DMS53 (cell line): Measurements from ENCODE around the gene QKI.
"Not testable (repeated sequence)": the region's sequence is repeated elsewhere in the genome, so short reads cannot be mapped to it uniquely, and the experiment has no call there.

Experiments
- DNase-seq: peaks from one replicate; lab custom pipeline; 2025; lab: John Stamatoyannopoulos, UW

Gene QKI

DNA sequence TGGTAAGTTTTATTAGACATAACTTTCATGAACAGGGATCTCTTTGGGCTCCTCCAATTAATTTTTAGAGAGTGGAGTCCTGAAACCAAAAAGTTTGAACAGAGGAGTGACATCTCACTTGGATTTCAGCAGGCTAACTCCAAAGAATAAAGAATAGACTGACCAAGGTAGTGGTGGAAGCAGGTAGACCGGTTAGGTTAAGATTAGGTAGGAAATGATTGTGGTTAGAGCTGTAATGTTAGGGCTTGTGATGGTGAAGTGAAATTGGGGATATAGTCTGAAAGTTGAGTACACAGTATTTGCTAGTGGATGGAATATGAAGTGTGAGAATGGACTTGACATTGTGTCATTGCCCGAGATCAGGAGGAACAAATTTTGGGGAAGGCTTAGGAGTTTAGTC is 27.8 kb downstream of the QKI start:
- DNase-seq, result no peak

DNA sequence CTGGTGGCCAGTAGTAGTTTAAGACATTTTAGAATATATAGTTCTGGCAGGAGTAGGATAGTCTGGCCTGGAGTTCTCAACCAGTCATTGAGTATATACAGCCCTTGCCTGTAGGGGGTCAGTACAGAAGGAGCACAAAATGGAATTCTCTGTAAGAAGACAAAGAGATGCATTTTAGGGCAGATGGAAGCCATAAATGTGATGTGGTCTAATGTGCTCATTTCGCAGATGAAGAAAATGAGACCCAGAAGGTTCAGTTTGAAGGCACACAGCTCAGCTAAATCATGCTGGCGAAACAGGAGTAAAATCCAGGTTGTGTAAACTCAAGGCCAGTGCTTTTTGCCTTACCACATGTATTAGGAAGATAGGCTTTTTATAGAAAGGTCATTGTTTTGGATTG is 29.6 kb downstream of the QKI start:
- DNase-seq, result no peak

GRCh38 chr6:163446549-163446948 is 32.0 kb downstream of the QKI start:
- no peak for DNase-seq

GRCh38 chr6:163449076-163449475 is 34.6 kb downstream of the QKI start:
- DNase-seq, result no peak

- no peak for DNase-seq
Observed at GRCh38 chr6:163454425-163454824, 39.9 kb downstream of the QKI start.

DNA sequence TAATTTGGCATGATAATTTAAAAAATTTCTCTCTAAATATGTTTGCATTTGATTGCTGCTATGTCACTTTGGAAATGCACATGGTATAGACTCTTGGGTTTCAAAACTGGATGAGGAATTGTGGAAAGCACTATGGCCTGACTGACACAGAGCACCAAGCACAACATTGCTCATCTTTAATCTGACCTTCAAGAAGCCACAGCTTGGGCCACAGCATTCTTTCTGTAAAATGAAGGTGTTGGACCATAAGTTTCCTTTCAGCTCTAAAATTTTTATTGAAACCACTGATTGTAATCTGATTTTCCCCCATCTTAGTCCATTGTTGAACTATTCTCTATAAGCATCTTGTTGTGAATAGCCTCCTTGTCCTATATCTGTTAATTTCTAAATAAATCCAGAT is 41.0 kb downstream of the QKI start:
- DNase-seq, result no peak

DNA sequence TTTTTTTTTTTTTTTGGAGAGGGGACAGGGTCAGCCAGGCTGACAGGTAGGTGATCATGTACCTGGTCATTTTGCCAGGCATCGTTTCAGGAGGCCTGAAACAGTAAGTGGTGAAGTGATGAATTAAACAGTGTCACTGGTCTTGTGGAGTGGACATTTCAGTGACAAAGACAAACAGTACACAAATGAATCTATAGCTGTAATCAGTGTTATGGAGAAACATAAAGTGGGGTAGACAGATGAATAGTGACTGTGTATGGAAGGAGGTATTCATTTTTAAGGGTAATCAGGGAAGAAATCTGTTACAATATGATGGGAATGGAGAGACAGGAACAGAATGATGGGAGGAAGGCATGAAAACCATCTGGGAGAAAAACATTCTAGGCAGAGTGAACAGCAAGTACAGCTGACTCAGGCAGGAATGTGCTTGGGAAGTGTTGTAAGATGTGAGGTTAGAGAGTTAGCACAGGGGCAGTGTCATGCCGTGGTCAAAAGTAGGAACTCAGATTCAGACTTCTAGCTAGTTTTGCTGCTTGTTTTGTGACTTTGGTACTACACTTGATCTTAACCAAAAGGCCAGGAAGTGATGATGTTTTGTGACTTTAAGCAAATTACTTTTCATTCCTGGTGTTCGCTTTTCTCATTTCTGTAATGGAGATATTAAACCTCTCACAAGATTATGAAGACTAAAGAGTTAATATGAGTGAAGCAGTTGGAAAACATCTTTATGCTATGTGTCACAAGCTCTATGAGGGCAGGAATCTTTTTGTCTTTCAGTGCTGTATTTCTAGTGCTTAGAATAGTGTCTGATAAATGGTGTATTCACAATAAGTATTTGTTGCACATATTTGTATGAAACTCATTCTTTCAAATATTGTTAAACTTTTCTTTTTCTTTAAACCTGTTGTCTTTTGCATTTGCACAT is 43.4 kb downstream of the QKI start:
- no peak for DNase-seq

DNA sequence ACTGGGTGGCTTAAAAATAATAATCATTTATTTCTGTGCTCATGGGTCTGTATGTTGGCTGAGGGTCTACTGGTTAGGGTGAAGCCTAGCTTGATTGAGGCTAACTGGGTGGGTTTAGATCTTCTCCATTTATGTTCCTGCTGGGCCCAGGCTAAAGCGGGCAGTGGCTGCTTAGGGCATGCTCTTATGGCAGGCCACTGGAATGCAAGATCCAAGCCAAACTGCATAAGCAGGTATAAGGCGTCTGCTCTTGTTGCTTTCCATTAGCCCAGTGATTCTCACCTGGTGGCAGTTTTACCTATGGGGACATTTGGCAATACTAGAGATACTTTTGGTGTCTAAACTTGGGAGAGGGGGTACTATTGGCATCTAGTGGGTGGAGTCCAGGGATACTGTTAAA is 44.5 kb downstream of the QKI start:
- no peak for DNase-seq

DNA sequence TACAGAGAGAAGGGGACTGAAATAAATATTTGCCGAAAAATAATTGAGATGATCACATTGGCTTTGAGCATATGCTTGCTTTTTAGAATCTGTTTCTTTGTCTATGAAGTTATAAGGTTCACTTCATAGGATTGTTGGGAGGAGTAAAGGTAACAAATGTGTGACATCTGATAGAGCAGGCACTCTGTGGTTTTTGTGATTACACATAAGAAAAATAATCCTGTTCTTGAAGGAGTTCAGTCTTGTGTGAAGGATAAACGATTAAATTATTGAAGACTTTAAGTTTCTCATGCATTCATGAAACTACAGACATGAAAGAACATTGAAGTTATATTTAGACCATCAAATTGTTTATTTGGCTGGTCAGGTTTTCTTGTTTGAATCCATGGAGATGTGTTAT is 45.0 kb downstream of the QKI start:
- no peak for DNase-seq

- no peak for DNase-seq
Observed at GRCh38 chr6:163460307-163460782, 45.8 kb downstream of the QKI start.

DNA sequence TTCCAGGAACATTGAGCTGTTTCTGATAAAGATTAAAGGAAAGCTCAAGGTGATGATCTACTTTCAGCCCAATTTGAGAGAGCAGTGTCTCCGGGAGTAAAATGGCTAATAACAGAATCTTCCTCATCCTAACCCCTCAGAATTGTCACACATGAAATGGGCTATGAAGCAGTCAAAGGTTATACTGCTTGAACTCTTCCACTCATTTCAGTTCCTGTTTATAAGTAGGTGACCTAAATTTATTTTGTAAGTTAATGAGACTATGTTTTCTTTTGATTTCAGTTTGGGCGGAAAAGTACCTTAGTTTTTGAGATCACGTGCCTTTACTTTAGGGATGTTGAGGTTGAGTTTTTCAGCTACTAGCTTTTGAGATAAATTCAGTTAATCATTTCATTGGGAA is 47.2 kb downstream of the QKI start:
- DNase-seq, result no peak

- DNase-seq, result no peak
Observed at GRCh38 chr6:163463180-163463579, 48.7 kb downstream of the QKI start.

- DNase-seq, result no peak
Observed at GRCh38 chr6:163463795-163464194, 49.3 kb downstream of the QKI start.

- DNase-seq, result no peak
Observed at GRCh38 chr6:163466839-163467390, 52.4 kb downstream of the QKI start.

GRCh38 chr6:163468738-163469137 is 54.2 kb downstream of the QKI start:
- no peak for DNase-seq

GRCh38 chr6:163469459-163469985 is 55.0 kb downstream of the QKI start:
- no peak for DNase-seq

DNA sequence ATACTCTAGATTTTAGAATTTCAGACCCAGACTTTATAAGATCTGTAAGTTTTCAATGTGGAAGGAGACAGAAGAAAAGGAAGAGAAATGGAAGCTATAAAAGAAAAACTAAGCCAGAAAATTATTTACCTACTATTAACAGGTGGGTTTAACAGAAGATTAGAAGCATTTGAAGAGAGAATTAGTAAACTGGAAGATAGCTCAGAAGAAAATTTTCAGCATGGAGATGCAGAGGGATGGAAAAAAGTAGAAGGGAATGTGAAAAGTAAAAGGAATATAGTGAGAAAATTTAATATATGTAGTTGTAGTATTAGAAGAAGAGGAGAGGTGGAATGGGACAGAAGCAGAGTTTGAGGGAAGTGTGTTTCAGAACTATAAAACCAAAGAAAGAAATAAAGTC is 56.1 kb downstream of the QKI start:
- no peak for DNase-seq

DNA sequence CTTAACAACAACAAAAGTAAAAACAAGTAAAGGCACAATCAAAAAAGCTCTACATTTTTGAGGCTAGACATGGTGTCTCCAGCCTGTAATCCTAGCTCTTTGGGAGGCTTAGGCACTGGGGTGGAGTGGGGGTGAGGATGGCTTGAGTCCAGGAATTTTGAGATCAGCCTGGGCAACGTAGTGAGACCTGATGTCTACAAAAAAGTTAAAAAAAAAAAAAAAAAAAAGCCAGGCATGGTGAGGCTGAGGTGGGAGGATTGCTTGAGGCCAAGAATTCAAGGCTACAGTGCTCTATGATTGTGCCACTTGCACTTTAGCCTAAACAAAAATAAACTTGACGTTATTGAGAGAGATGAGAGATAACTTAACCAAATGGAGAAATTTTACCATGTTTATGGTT is 60.1 kb downstream of the QKI start:
- no peak for DNase-seq

DNA sequence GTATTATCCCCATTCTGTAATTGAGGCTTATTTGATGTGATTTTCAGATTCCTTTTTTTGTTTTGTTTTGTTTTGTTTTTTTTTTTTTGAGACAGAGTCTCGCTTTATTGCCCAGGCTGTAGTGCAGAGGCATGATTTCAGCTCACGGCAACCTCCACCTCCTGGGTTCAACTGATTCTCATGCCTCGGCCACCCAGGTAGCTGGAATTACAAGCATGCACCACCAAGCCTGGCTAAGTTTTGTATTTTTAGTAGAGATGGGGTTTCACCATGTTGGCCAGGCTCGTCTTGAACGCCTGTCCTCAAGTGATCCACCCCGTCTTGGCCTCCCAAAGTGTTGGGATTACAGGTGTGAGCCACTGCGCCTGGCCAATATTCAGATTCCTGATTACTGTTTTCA is 62.4 kb downstream of the QKI start:
- not testable (repeated sequence) for DNase-seq

DNA sequence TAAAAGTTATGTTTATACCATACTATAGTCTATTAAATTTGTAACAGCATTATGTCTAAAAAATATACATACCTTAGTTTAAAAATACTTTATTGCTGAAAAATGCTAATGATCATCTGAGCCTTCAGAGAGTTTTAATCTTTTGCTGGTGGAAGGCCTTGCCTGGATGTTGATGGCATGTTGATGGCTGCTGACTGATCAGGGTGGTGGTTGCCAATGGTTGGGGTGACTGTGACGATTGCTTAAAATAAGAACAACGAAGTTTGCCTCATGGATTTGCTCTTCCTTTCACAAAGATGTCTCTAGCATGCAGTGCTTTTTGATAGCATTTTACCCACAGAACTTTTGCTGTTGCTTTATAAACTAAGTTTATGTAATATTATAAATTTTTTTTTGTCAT is 68.6 kb downstream of the QKI start:
- no peak for DNase-seq

DNA sequence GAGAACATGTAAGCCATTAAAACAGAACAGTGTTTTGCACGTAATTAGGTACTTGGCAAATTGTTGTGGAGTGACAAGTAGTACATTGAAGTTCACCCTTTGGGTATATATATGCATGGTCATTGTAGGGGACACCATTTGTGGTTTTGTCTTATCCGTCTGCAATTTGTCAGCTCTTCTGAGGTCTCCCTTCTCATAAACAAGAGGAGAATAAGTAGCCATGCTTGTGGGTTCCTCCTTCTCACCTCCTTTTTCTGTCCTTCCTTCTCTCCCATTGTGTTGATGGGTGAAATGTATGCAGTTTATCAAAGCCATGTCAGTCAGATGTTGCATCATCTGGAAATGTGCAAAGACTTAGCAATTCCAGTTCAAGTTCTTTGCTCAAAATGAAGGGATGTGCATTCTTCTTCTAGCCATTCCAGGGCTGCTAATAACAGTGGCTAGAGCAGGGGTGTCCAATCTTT is 70.9 kb downstream of the QKI start:
- DNase-seq, result no peak

DNA sequence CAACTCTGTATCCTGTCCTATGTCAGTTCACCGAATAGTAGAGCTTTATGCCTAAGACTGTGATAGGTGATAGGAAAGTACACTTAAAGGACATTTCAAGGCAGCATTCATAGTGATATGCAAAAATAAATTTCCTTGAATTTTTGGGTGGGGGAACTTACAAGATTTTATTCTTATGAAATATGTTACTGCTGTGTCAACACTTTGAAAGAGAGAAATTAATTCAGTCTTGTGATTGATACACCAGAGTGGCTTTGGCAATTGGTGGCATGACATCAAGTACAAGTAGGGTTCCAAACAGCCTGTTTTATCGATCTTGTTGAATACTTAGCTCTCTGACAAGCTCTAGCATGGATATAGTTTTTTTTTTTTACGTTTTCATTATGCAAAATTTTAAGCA is 72.3 kb downstream of the QKI start:
- DNase-seq, result no peak

GRCh38 chr6:163487606-163488005 is 73.1 kb downstream of the QKI start:
- DNase-seq, result no peak
